H9 (cell line): ENCODE results near the gene MXI1. TPM values are rescaled to one million over a fixed set of nuclear protein-coding genes. Genes with fewer than 3 reads are reported as not detected.

Experiments used
- DNase-seq: peaks from one replicate; pipeline ENCODE4 v3.0.0-alpha.2; 2017
- H2AFZ ChIP-seq: one replicate; pipeline ENCODE4 v1.6.1; 2013; ENCODE audit warnings: mild to moderate bottlenecking, low read length, control low read depth, moderate library complexity
- H2AK5ac ChIP-seq: 2 replicates; pipeline ENCODE4 v1.6.1; 2013; ENCODE audit warnings: low read length, control low read depth, mixed read lengths; ENCODE audit not compliant: insufficient read length
- H2BK120ac ChIP-seq: one replicate; pipeline ENCODE4 v1.6.1; 2013; ENCODE audit warnings: low read depth, mild to moderate bottlenecking, low read length, control low read depth, inconsistent platforms; ENCODE audit not compliant: poor library complexity, severe bottlenecking
- H2BK12ac ChIP-seq: 2 replicates; pipeline ENCODE4 v1.6.1; 2013; ENCODE audit warnings: low read length, control low read depth, mixed read lengths, low read depth; ENCODE audit not compliant: insufficient read length
- H2BK15ac ChIP-seq: 2 replicates; pipeline ENCODE4 v1.6.1; 2013; ENCODE audit warnings: low read depth, low read length, control low read depth
- H2BK20ac ChIP-seq: one replicate; pipeline ENCODE4 v1.6.1; 2013; ENCODE audit warnings: low read depth, mild to moderate bottlenecking, low read length, control low read depth, inconsistent platforms; ENCODE audit not compliant: poor library complexity, severe bottlenecking
- H2BK5ac ChIP-seq: 2 replicates; pipeline ENCODE4 v1.6.1; 2013; ENCODE audit warnings: low read length, control low read depth, mixed read lengths; ENCODE audit not compliant: insufficient read length
- H3K14ac ChIP-seq: 2 replicates; pipeline ENCODE4 v1.6.1; 2013; ENCODE audit warnings: low read length, control low read depth; ENCODE audit not compliant: insufficient read depth
- H3K18ac ChIP-seq: 2 replicates; pipeline ENCODE4 v1.6.1; 2013; ENCODE audit warnings: low read depth, mild to moderate bottlenecking, mixed read lengths, low read length, control low read depth; ENCODE audit not compliant: insufficient read length
- H3K23ac ChIP-seq: 2 replicates; pipeline ENCODE4 v1.6.1; 2013; ENCODE audit warnings: low read length, control low read depth, mixed read lengths, low read depth; ENCODE audit not compliant: insufficient read length
- H3K23me2 ChIP-seq: 2 replicates; pipeline ENCODE4 v1.6.1; 2013; ENCODE audit warnings: low read depth, mild to moderate bottlenecking, mixed read lengths, low read length, control low read depth; ENCODE audit not compliant: insufficient read length, poor library complexity, severe bottlenecking
- H3K27ac ChIP-seq: 2 replicates; pipeline ENCODE4 v1.5.1; 2013; ENCODE audit warnings: low read length, control low read depth, mixed read lengths, low read depth; ENCODE audit not compliant: insufficient read length
- H3K27me3 ChIP-seq: 2 replicates; pipeline ENCODE4 v1.6.1; 2013; ENCODE audit warnings: low read length, control low read depth, inconsistent platforms; ENCODE audit not compliant: insufficient read depth
- H3K4ac ChIP-seq: 2 replicates; pipeline ENCODE4 v1.6.1; 2013; ENCODE audit warnings: low read depth, mild to moderate bottlenecking, control low read depth, inconsistent platforms, low read length, moderate library complexity
- H3K4me1 ChIP-seq: 2 replicates; pipeline ENCODE4 v1.6.1; 2013; ENCODE audit warnings: low read length, control low read depth, inconsistent platforms; ENCODE audit not compliant: insufficient read depth
- H3K4me2 ChIP-seq: 2 replicates; pipeline ENCODE4 v1.6.1; 2013; ENCODE audit warnings: low read length, control low read depth, mixed read lengths; ENCODE audit not compliant: insufficient read length, insufficient read depth
- H3K56ac ChIP-seq: 2 replicates; pipeline ENCODE4 v1.6.1; 2013; ENCODE audit warnings: low read depth, mild to moderate bottlenecking, mixed read lengths, low read length, control low read depth; ENCODE audit not compliant: insufficient read length
- H3K79me1 ChIP-seq: 2 replicates; pipeline ENCODE4 v1.6.1; 2013; ENCODE audit warnings: low read depth, mild to moderate bottlenecking, moderate library complexity, low read length, control low read depth, inconsistent platforms; ENCODE audit not compliant: insufficient read depth, poor library complexity, severe bottlenecking
- H3K79me2 ChIP-seq: 2 replicates; pipeline ENCODE4 v1.6.1; 2013; ENCODE audit warnings: low read length, control low read depth, inconsistent platforms; ENCODE audit not compliant: insufficient read depth
- H3K9ac ChIP-seq: 2 replicates; pipeline ENCODE4 v1.6.1; 2013; ENCODE audit warnings: low read length, control low read depth, mixed read lengths; ENCODE audit not compliant: insufficient read length; ENCODE audit errors: extremely low read depth
- H3K9me3 ChIP-seq: one replicate; pipeline ENCODE4 v1.6.1; 2013; ENCODE audit warnings: low read depth, low read length, inconsistent platforms; ENCODE audit not compliant: control insufficient read depth
- H3T11ph ChIP-seq: one replicate; pipeline ENCODE4 v1.6.1; 2013; ENCODE audit warnings: mild to moderate bottlenecking, low read length, control low read depth, inconsistent platforms
- H4K20me1 ChIP-seq: one replicate; pipeline ENCODE4 v1.6.1; 2013; ENCODE audit not compliant: control insufficient read depth, insufficient read length, insufficient read depth
- H4K5ac ChIP-seq: 2 replicates; pipeline ENCODE4 v1.6.1; 2013; ENCODE audit warnings: low read depth, mild to moderate bottlenecking, mixed read lengths, low read length, control low read depth; ENCODE audit not compliant: insufficient read length
- H4K8ac ChIP-seq: replicated peaks from 2 replicates; pipeline ENCODE4 v1.6.1; 2013; ENCODE audit warnings: low read length, control low read depth, mixed read lengths, low read depth; ENCODE audit not compliant: insufficient read length
- H4K91ac ChIP-seq: 2 replicates; pipeline ENCODE4 v1.6.1; 2013; ENCODE audit warnings: low read depth, mild to moderate bottlenecking, moderate library complexity, mixed read lengths, low read length, control low read depth; ENCODE audit not compliant: insufficient read length
- H3K27ac Mint-ChIP-seq, 3 experiments: 2 replicates in 2 of 3; 3 replicates in 1 of 3; pipeline ENCODE4 v1.8.0; 2020 to 2021; ENCODE audit warnings: mixed read lengths in 3 of 3, mild to moderate bottlenecking in 1 of 3, moderate library complexity in 1 of 3
- H3K27me3 Mint-ChIP-seq: 2 replicates; pipeline ENCODE4 v1.8.0; 2021; ENCODE audit warnings: low read depth, mild to moderate bottlenecking, moderate library complexity, mixed read lengths
- H3K36me3 Mint-ChIP-seq, 3 experiments: 2 replicates in 2 of 3; 3 replicates in 1 of 3; pipeline ENCODE4 v1.8.0; 2020 to 2021; ENCODE audit warnings: low read depth in 3 of 3, mixed read lengths in 3 of 3; ENCODE audit not compliant: insufficient read depth in 1 of 3
- H3K4me1 Mint-ChIP-seq, 2 experiments: 2 replicates each; pipeline ENCODE4 v1.8.0; 2020; ENCODE audit warnings: mixed read lengths in 2 of 2
- H3K4me3 Mint-ChIP-seq, 2 experiments: 2 replicates in 1 of 2; 3 replicates in 1 of 2; pipeline ENCODE4 v1.8.0; 2020 to 2021; ENCODE audit warnings: mild to moderate bottlenecking in 2 of 2, mixed read lengths in 2 of 2, moderate library complexity in 1 of 2
- H3K9me3 Mint-ChIP-seq, 2 experiments: 2 replicates in 1 of 2; 3 replicates in 1 of 2; pipeline ENCODE4 v1.8.0; 2020; ENCODE audit warnings: mild to moderate bottlenecking in 2 of 2, mixed read lengths in 2 of 2, moderate library complexity in 1 of 2
- WGBS: extraction: QIAGEN DNeasy Blood & Tissue Kit; methylation state at CpG from one replicate; pipeline ENCODE4 v1.1.7; 2013; ENCODE audit warnings: missing lambda C conversion rate, low lambda C conversion rate, mixed read lengths; ENCODE audit not compliant: insufficient read length; ENCODE audit errors: extremely low coverage; 5-methylcytosine and 5-hydroxymethylcytosine counted together
- total RNA-seq: library from RNA; stranded (reverse); gene quantifications from 2 replicates; pipeline ENCODE4 v1.2.1, GENCODE V29; 2021
- TF ChIP-seq, protein P1 (sequence below): fragments of 200-600 bp; sonication (generic); conservative IDR thresholded peaks from 3 replicates; pipeline ENCODE4 v1.8.0; 2021; ENCODE audit warnings: antibody characterized with exemption, mild to moderate bottlenecking

MXI1 gene
- total RNA-seq, 1 experiment from 2014 or later, result 5.6 TPM

DNA sequence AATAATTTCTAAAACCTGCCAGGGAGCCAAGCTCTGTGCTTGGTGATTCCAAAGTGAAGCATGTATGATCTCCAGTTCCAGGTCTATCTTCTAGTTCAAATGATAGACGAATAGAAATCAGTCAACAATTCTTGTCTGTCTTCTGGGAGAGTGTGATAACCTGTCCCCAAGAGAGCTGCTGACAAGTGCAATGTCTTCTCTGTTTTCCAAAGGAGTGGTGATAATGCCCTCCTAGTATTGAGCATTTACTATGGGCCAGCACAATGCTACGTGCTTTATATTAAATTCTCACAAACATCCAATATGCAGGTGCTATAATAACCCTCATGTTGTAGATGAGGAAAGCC lies 10.2 kb downstream of the MXI1 start:
- H3K4me2 ChIP-seq, result no peak overlapping the region
- H3K27me3 ChIP-seq, result peaks cover 5% of the 10 kb centered on the region; the same call in 1 of the 2 replicates
- no peak overlapping the region for H3K56ac ChIP-seq
- H2BK12ac ChIP-seq, result no peak overlapping the region
- H2BK20ac ChIP-seq, result no peak overlapping the region
- no peak overlapping the region for H3K23ac ChIP-seq
- H3K4me1 Mint-ChIP-seq, result peaks cover 25 to 43% of the 10 kb centered on the region in 2 experiments
- no peak overlapping the region for H2BK15ac ChIP-seq
- H3K9ac ChIP-seq, result no peak overlapping the region
- H3K4me3 Mint-ChIP-seq, result no peak overlapping the region
- no peak overlapping the region for H2AK5ac ChIP-seq
- DNase-seq, result no peak
- peaks cover 79% of the 10 kb centered on the region for H3K27me3 Mint-ChIP-seq
- no peak overlapping the region for H4K5ac ChIP-seq
- H3K23me2 ChIP-seq, result peaks cover 3% of the 10 kb centered on the region
- H3K27ac Mint-ChIP-seq, result no peak overlapping the region
- H4K91ac ChIP-seq, result no peak overlapping the region
- H3K9me3 ChIP-seq, result no peaks in the 10 kb centered on the region
- no peaks in the 10 kb centered on the region for H3K79me2 ChIP-seq
- no peaks in the 10 kb centered on the region for H3K79me1 ChIP-seq
- no peak overlapping the region for H4K8ac ChIP-seq
- TF ChIP-seq, protein P1, sequence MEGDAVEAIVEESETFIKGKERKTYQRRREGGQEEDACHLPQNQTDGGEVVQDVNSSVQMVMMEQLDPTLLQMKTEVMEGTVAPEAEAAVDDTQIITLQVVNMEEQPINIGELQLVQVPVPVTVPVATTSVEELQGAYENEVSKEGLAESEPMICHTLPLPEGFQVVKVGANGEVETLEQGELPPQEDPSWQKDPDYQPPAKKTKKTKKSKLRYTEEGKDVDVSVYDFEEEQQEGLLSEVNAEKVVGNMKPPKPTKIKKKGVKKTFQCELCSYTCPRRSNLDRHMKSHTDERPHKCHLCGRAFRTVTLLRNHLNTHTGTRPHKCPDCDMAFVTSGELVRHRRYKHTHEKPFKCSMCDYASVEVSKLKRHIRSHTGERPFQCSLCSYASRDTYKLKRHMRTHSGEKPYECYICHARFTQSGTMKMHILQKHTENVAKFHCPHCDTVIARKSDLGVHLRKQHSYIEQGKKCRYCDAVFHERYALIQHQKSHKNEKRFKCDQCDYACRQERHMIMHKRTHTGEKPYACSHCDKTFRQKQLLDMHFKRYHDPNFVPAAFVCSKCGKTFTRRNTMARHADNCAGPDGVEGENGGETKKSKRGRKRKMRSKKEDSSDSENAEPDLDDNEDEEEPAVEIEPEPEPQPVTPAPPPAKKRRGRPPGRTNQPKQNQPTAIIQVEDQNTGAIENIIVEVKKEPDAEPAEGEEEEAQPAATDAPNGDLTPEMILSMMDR, result no peak
- H2BK5ac ChIP-seq, result no peak overlapping the region
- H3K14ac ChIP-seq, result no peak overlapping the region
- H3K18ac ChIP-seq, result no peak overlapping the region
- no peaks in the 10 kb centered on the region for H4K20me1 ChIP-seq
- no peak overlapping the region for H2BK120ac ChIP-seq
- H3K4ac ChIP-seq, result no peak overlapping the region
- no peaks in the 10 kb centered on the region for H3K9me3 Mint-ChIP-seq
- no peak overlapping the region for H2AFZ ChIP-seq
- peaks cover 3% of the 10 kb centered on the region; the same call in 1 of the 2 replicates for H3K4me1 ChIP-seq
- H3K27ac ChIP-seq, result no peak overlapping the region
- no peak overlapping the region for H3T11ph ChIP-seq
- WGBS, result no CpG with 5 or more reads among the region's 2 CpGs
- no peaks in the 10 kb centered on the region; a peak in 1 of 7 replicates for H3K36me3 Mint-ChIP-seq
